Myocyte (in vitro differentiated cells): Measurements from ENCODE around the gene LYL1. TPM values are rescaled to one million over a fixed set of nuclear protein-coding genes. Genes with fewer than 3 reads are reported as not detected.

ENCODE experiments used
- DNase-seq: peaks from one replicate; pipeline ENCODE4 v3.0.0-alpha.2; 2012; ENCODE audit warnings: low read depth
- total RNA-seq: library from RNA; depleted of rRNA; stranded (reverse); fragments of >200 nt; gene quantifications from 2 replicates; pipeline ENCODE4 v1.2.3, GENCODE V29; 2014

LYL1 gene
- total RNA-seq, 1 donor from 2014 or later = not detected

- DNase-seq = no peak
These were observed 42.3 kb downstream of the LYL1 start for GRCh38 chr19:13060233-13060963.

GRCh38 chr19:13058951-13059660, 43.6 kb downstream of the LYL1 start:
- no peak for DNase-seq

GRCh38 chr19:13057744-13058143, 44.9 kb downstream of the LYL1 start:
- DNase-seq = no peak

- no peak for DNase-seq
These were observed 45.5 kb downstream of the LYL1 start for GRCh38 chr19:13057147-13057572.

- DNase-seq = no peak
These were observed 46.5 kb downstream of the LYL1 start for GRCh38 chr19:13056052-13056660.

GRCh38 chr19:13055213-13056051, 47.2 kb downstream of the LYL1 start:
- peak; percentile 76 for DNase-seq

GRCh38 chr19:13054626-13055212, 47.9 kb downstream of the LYL1 start:
- no peak for DNase-seq

- DNase-seq = peak; percentile 97
These were observed 48.7 kb downstream of the LYL1 start for GRCh38 chr19:13053761-13054625.

GRCh38 chr19:13053238-13053637, 49.4 kb downstream of the LYL1 start:
- DNase-seq = no peak

GRCh38 chr19:13052447-13053175, 50.0 kb downstream of the LYL1 start:
- no peak for DNase-seq

GRCh38 chr19:13051557-13052165, 51.0 kb downstream of the LYL1 start:
- DNase-seq = peak; percentile 78

GRCh38 chr19:13050274-13050673, 52.4 kb downstream of the LYL1 start:
- DNase-seq = no peak

Other genes starting within 250 kb of the LYL1 start
- 21.3 and 22.3 TPM in 2 replicates for gene DNASE2, start 221.4 kb downstream of the LYL1 start, total RNA-seq
- gene KLF1, start 215.7 kb downstream of the LYL1 start, total RNA-seq = not detected in 2 replicates
- 32.8 and 42.3 TPM in 2 replicates for gene GCDH, start 211.7 kb downstream of the LYL1 start, total RNA-seq
- 0.16 TPM in 1 of 2 replicates, not detected in the other for gene SYCE2, start 183.6 kb downstream of the LYL1 start, total RNA-seq
- 47.8 and 55.7 TPM in 2 replicates for gene FARSA, start 169.1 kb downstream of the LYL1 start, total RNA-seq
- 890 and 1,463 TPM in 2 replicates for gene CALR, start 164.2 kb downstream of the LYL1 start, total RNA-seq
- gene RAD23A, start 157.0 kb downstream of the LYL1 start, total RNA-seq = 199 and 236 TPM in 2 replicates
- 44.6 and 58.1 TPM in 2 replicates for gene GADD45GIP1, start 145.6 kb downstream of the LYL1 start, total RNA-seq
- gene DAND5, start 133.3 kb downstream of the LYL1 start, total RNA-seq = not detected in 2 replicates
- 17.7 and 23.3 TPM in 2 replicates for gene NFIX, start 107.4 kb downstream of the LYL1 start, total RNA-seq
- gene TRMT1, start 13.9 kb upstream of the LYL1 start, total RNA-seq = 23.3 and 30.0 TPM in 2 replicates
- 59.7 and 66.2 TPM in 2 replicates for gene NACC1, start 15.4 kb upstream of the LYL1 start, total RNA-seq
- 54.1 and 85.2 TPM in 2 replicates for gene STX10, start 47.5 kb upstream of the LYL1 start, total RNA-seq
- gene IER2, start 47.6 kb upstream of the LYL1 start, total RNA-seq = 20.8 and 21.8 TPM in 2 replicates